K562 (cell line): ENCODE results near the gene RIOK3.

ENCODE experiments used
- ARID1B ChIP-seq: fragments of 450-650 bp; IDR thresholded peaks from 2 replicates; pipeline ENCODE4 v1.6.1; 2016; ENCODE audit warnings: antibody characterized with exemption, mild to moderate bottlenecking, inconsistent platforms
- ATF1 ChIP-seq, 2 experiments: fragments of 450-650 bp in 1 of 2; IDR thresholded peaks; 2 replicates each; pipeline ENCODE4 v1.6.1; 2016; ENCODE audit warnings: missing compliant biosample characterization in 1 of 2, missing genetic modification characterization in 1 of 2
- DNMT1 ChIP-seq: fragments of 450-650 bp; IDR thresholded peaks from 2 replicates; pipeline ENCODE4 v1.6.1; 2016; ENCODE audit warnings: antibody characterized with exemption, mild to moderate bottlenecking
- KLF1 ChIP-seq: fragments of 450-650 bp; IDR thresholded peaks from 2 replicates; pipeline ENCODE4 v1.6.1; 2016; ENCODE audit warnings: missing genetic modification characterization, missing compliant biosample characterization
- ZNF324 ChIP-seq: fragments of 250-450 bp; sonication (Bioruptor Pico); IDR thresholded peaks from 2 replicates; pipeline ENCODE4 v1.4.0; 2020; ENCODE audit warnings: mild to moderate bottlenecking
- TF ChIP-seq, protein P1 (sequence below), 3 experiments: IDR thresholded peaks in 2 of 3; conservative IDR thresholded peaks in 1 of 3; 2 replicates each; pipeline ENCODE4 v1.5.1; 2011 to 2012; ENCODE audit warnings: low read length in 3 of 3, mild to moderate bottlenecking in 3 of 3, control low read depth in 2 of 3, improper control_type of control experiment in 1 of 3, inconsistent platforms in 1 of 3, low read depth in 1 of 3, mixed read lengths in 1 of 3, moderate library complexity in 1 of 3; ENCODE audit not compliant: insufficient read depth in 2 of 3
- TF ChIP-seq, protein P2 (sequence below): fragments of 250-450 bp; sonication (Bioruptor Pico); IDR thresholded peaks from 2 replicates; pipeline ENCODE4 v1.5.0; 2022; ENCODE audit warnings: mild to moderate bottlenecking
- TF ChIP-seq, protein P3 (sequence below): IDR thresholded peaks from 2 replicates; pipeline ENCODE4 v1.6.1; 2014; ENCODE audit warnings: antibody characterized with exemption

DNA sequence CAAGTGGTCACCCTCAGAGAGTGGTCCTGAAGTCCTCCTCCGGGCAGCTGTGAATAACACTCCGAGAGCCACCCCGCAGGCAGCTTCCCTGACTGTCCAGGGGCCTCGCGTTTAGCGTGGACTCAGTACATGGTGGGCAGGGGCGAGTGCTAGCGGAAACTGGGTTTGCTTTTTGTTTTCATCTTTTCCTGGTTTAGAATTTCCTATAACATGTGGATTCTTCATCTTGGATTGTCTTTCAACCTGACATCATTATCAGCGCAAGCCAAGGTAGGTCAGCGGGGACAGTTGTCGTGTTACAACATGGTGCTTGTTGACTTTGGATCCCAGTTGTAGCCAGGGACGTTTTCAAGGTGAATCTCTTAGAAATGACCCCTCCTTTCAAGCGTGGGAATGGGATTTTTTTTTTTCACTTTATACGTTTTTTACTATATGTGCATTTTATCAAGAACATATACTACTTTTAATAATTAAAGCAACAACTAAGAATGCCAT is 71.2 kb downstream of the RIOK3 start:
- TF ChIP-seq ZNF324 (no peak), ARID1B (no peak), DNMT1 (no peak), ATF1 (CRISPR knock-in tag; IDR thresholded peaks at IDR 0.05) (no peak), ATF1 (tag; IDR thresholded peaks at IDR 0.05) (no peak), KLF1 (tag) (no peak)
- TF ChIP-seq, protein P1, sequence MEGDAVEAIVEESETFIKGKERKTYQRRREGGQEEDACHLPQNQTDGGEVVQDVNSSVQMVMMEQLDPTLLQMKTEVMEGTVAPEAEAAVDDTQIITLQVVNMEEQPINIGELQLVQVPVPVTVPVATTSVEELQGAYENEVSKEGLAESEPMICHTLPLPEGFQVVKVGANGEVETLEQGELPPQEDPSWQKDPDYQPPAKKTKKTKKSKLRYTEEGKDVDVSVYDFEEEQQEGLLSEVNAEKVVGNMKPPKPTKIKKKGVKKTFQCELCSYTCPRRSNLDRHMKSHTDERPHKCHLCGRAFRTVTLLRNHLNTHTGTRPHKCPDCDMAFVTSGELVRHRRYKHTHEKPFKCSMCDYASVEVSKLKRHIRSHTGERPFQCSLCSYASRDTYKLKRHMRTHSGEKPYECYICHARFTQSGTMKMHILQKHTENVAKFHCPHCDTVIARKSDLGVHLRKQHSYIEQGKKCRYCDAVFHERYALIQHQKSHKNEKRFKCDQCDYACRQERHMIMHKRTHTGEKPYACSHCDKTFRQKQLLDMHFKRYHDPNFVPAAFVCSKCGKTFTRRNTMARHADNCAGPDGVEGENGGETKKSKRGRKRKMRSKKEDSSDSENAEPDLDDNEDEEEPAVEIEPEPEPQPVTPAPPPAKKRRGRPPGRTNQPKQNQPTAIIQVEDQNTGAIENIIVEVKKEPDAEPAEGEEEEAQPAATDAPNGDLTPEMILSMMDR (IDR thresholded peaks at IDR 0.05 in 2 of 3, conservative IDR thresholded peaks at IDR 0.05 in 1 of 3; ENCODE audit: insufficient read depth in 2 of 3, low read depth in 1 of 3, low read length in 3 of 3) = no peak
- TF ChIP-seq, protein P2, sequence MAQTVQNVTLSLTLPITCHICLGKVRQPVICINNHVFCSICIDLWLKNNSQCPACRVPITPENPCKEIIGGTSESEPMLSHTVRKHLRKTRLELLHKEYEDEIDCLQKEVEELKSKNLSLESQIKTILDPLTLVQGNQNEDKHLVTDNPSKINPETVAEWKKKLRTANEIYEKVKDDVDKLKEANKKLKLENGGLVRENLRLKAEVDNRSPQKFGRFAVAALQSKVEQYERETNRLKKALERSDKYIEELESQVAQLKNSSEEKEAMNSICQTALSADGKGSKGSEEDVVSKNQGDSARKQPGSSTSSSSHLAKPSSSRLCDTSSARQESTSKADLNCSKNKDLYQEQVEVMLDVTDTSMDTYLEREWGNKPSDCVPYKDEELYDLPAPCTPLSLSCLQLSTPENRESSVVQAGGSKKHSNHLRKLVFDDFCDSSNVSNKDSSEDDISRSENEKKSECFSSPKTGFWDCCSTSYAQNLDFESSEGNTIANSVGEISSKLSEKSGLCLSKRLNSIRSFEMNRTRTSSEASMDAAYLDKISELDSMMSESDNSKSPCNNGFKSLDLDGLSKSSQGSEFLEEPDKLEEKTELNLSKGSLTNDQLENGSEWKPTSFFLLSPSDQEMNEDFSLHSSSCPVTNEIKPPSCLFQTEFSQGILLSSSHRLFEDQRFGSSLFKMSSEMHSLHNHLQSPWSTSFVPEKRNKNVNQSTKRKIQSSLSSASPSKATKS = no peak
- TF ChIP-seq, protein P3, sequence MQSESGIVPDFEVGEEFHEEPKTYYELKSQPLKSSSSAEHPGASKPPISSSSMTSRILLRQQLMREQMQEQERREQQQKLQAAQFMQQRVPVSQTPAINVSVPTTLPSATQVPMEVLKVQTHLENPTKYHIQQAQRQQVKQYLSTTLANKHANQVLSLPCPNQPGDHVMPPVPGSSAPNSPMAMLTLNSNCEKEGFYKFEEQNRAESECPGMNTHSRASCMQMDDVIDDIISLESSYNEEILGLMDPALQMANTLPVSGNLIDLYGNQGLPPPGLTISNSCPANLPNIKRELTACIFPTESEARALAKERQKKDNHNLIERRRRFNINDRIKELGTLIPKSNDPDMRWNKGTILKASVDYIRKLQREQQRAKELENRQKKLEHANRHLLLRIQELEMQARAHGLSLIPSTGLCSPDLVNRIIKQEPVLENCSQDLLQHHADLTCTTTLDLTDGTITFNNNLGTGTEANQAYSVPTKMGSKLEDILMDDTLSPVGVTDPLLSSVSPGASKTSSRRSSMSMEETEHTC = no peak
